Regular cardiac myocyte (primary cell): ENCODE results near the gene RNASE7. TPM values are rescaled to one million over a fixed set of nuclear protein-coding genes. Genes with fewer than 3 reads are reported as not detected.

Experiments used
- total RNA-seq: library from RNA; depleted of rRNA; stranded (reverse); fragments of >200 nt; gene quantifications from 2 replicates; pipeline ENCODE4 v1.2.3, GENCODE V29; 2014

Gene RNASE7
- total RNA-seq = not detected in 2 replicates

GRCh38 chr14:21041676-21042433, at the start of gene RNASE7:
Gene RNASE7 (plus strand): TSS chr14:21042362. CDS start chr14:21042993, 631 bp downstream.

GRCh38 chr14:20998674-20999366, 43.3 kb upstream of the RNASE7 start, which contains the start of gene SLC39A2:
Gene SLC39A2 (plus strand): TSS chr14:20999293. CDS start chr14:20999447, 154 bp downstream.

GRCh38 chr14:21024585-21025370, 17.4 kb upstream of the RNASE7 start, which contains the start of gene NDRG2:
Gene NDRG2 (minus strand): TSS chr14:21025061. CDS start chr14:21023315, 1,746 bp downstream.

GRCh38 chr14:21029917-21030316, 12.2 kb upstream of the RNASE7 start, which contains the start of gene TPPP2:
Gene TPPP2 (plus strand): TSS chr14:21030217. CDS start chr14:21030582, 365 bp downstream.

GRCh38 chr14:21034707-21035106, 7.5 kb upstream of the RNASE7 start, which contains the start of gene RNASE13:
Gene RNASE13 (minus strand): TSS chr14:21034807. CDS start chr14:21034288, 519 bp downstream.

GRCh38 chr14:21057803-21058675, 15.9 kb downstream of the RNASE7 start, which contains the start of gene RNASE8:
Gene RNASE8 (plus strand): TSS chr14:21057822. CDS start chr14:21057893, 71 bp downstream.

GRCh38 chr14:21070083-21070609, 28.0 kb downstream of the RNASE7 start, which contains the start of gene ARHGEF40:
Gene ARHGEF40 (plus strand): TSS chr14:21070304. CDS start chr14:21070397, 93 bp downstream.

Other genes starting within 250 kb of the RNASE7 start
- 0.96 and 5.4 TPM in 2 replicates for gene RNASE1, start 239.5 kb upstream of the RNASE7 start, total RNA-seq
- gene RNASE3, start 151.0 kb upstream of the RNASE7 start, total RNA-seq = not detected in 2 replicates
- gene RNASE2, start 86.9 kb upstream of the RNASE7 start, total RNA-seq = not detected in 2 replicates
- gene METTL17, start 52.4 kb upstream of the RNASE7 start, total RNA-seq = 38.3 and 44.0 TPM in 2 replicates
- 0.28 TPM in 1 of 2 replicates, not detected in the other for gene SLC39A2, start 43.1 kb upstream of the RNASE7 start, total RNA-seq
- gene NDRG2, start 17.3 kb upstream of the RNASE7 start, total RNA-seq = 0.38 and 10.1 TPM in 2 replicates
- not detected in 2 replicates for gene TPPP2, start 12.1 kb upstream of the RNASE7 start, total RNA-seq
- not detected in 2 replicates for gene RNASE13, start 7.6 kb upstream of the RNASE7 start, total RNA-seq
- not detected in 2 replicates for gene RNASE8, start 15.5 kb downstream of the RNASE7 start, total RNA-seq
- 30.3 and 43.7 TPM in 2 replicates for gene ARHGEF40, start 27.9 kb downstream of the RNASE7 start, total RNA-seq
- gene ZNF219, start 56.3 kb downstream of the RNASE7 start, total RNA-seq = 0.58 and 4.8 TPM in 2 replicates
- not detected in 2 replicates for gene TMEM253, start 58.7 kb downstream of the RNASE7 start, total RNA-seq
- gene OR5AU1, start 113.7 kb downstream of the RNASE7 start, total RNA-seq = not detected in 2 replicates
- gene HNRNPC, start 227.1 kb downstream of the RNASE7 start, total RNA-seq = 696 and 811 TPM in 2 replicates
- gene RPGRIP1, start 237.7 kb downstream of the RNASE7 start, total RNA-seq = not detected in 2 replicates